Left lobe of liver (tissue), 2 donors: Measurements from ENCODE around the gene C1QA. TPM values are rescaled to one million over a fixed set of nuclear protein-coding genes. Genes with fewer than 3 reads are reported as not detected.
A peak's percentile ranks its signal among the peaks of the same experiment; 100 is the strongest.
"Not testable (repeated sequence)": the region's sequence is repeated elsewhere in the genome, so short reads cannot be mapped to it uniquely, and the experiment has no call there.

ENCODE experiments used
- ATAC-seq: fragments of 200-7000 bp; cut with Tn5 transposase; one replicate; pipeline ENCODE4 v1.9.1; 2020; ENCODE audit warnings: mild to moderate bottlenecking, moderate library complexity
- DNase-seq: peaks from one replicate; pipeline ENCODE4 v3.0.0-alpha.2; 2020; ENCODE audit warnings: low spot score
- total RNA-seq: library from RNA; stranded (reverse); gene quantifications from one replicate; pipeline ENCODE4 v1.2.1, GENCODE V29; 2021
- donor health status: DM: no; HTN: no; CAD: no; lungs with moderate emphysema.
- donor health status: DM: no; HTN: yes; CAD: no.

C1QA gene
- total RNA-seq, 1 donor from 2014 or later: 65.3 TPM

- ATAC-seq: no peak
- DNase-seq: no peak
Measured at GRCh38 chr1:22638476-22639234, 2.2 kb downstream of the C1QA start.

- no peak for ATAC-seq
- no peak for DNase-seq
Measured at GRCh38 chr1:22639286-22639685, 2.9 kb downstream of the C1QA start.

DNA sequence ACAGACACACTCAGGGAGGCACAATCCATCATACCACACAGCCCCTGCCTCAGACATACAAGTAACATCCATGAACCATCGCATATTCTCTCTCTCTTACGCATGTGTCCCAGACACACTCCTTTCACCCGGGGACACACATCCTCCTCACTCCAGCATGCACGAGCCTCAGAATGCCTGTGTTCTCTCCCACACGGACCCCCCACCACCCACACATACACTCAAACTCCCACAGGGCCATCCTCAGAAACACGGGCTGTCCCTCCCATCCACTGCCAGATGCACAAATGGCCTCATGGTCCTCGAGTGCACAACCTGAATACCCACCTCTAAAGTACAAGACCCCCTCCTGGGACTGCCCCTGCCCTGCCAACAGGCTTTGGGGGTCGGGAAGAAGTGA lies 4.8 kb downstream of the C1QA start:
- no peak for DNase-seq
- ATAC-seq: no peak

DNA sequence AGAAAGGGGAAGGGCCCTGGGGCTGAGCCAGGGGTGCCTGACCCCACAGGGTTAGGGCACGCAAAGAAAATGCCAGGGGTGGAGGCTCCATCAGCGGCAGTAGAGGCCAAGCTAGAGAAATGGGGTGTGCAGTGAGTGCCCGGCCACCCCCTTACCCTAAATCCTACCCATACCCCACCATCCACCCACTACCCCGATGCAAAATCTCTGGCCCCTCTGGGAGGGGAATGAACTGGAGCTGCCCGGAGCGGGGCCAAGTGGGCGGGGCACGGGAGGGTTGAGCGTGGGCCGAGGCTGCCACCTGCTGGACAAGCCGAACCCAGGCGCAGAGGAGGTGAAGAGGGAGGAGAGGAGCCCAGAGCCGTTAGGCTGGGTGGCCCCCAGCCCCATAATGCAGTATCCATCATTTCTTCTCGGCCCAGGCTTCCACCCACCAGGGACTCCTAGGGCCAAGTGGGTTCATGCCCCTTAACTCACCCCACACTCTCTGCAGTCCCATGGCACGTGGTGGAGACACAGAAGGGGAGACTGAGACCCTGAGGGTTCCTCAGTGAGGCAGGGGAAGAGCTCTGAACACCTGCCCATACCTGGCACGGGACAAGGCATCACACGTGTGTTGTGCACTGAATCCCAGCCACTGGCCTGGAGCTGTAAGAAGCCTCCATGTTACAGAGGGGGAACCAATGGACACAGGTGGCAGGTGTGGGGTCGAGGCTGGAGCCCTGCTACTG lies 5.6 kb downstream of the C1QA start:
- ATAC-seq (peak; percentile 94), DNase-seq (peak; percentile 83)

DNA sequence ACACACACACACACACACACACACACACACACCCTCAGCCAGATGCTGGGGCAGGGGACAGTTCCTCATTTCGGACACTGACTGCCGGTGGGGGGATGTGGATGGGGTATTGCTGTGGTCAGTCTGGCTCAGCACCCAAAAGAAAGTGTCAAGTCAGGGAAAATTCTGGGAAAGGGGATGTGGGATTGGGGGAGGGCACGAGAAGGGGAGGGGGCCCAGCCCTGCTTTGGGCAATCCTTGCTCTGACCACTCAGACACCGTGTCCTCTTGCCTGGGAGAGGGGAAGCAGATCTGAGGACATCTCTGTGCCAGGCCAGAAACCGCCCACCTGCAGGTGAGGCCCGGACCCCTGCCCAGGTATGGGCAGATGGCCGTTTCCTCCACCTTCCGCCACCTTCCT lies 7.0 kb downstream of the C1QA start, which contains the start of gene C1QC:
Gene C1QC (plus strand): TSS at position 253 of the 400 bp plus-strand sequence. CDS start 391 bp downstream, outside the sequence.
- ATAC-seq: peak; percentile 13
- no peak for DNase-seq

DNA sequence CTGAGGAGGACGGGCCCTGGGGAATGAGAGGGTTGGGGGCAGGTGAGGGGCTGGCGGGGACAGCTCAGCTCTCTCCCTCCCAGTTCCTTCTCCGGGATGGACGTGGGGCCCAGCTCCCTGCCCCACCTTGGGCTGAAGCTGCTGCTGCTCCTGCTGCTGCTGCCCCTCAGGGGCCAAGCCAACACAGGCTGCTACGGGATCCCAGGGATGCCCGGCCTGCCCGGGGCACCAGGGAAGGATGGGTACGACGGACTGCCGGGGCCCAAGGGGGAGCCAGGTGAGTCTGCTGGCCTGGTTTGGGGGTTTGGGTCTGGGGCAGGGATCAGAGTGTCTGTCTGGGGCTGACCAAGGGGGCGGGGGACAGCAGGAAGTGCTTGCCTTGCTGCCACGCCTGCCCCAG lies 7.5 kb downstream of the C1QA start:
- DNase-seq (no peak), ATAC-seq (no peak)

GRCh38 chr1:22645931-22646330 lies 9.5 kb downstream of the C1QA start:
- ATAC-seq (no peak), DNase-seq (no peak)

- ATAC-seq: no peak
- no peak for DNase-seq
Measured at GRCh38 chr1:22646384-22646783, 10.0 kb downstream of the C1QA start.

DNA sequence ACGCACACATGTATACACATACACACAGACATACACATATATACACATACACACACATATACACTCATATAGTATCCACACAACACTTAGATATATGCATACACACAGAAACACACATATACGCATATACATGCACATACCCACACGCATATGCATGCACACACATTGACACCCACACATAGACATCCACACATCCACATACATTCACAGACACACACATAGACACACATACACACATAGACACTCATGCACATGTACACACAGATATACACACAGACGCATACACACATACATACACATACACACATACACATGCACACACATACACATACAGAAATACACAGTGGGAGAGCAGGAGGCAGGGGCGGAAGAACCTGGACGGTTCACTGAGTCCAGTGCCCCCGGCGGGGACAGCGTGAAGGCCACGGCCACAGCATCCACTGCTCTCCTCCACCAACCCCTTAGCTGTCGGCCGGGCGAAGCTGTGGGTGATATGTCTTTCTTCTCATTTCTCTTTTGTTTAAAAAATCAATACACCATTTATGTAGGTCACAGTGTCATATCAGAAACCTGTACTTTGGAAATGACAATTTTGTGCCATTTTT lies 13.8 kb downstream of the C1QA start:
- DNase-seq (no peak), ATAC-seq (no peak)

- no peak for DNase-seq
- peak; percentile 39 for ATAC-seq
Measured at GRCh38 chr1:22651941-22652856, 15.8 kb downstream of the C1QA start.

- ATAC-seq: peak; percentile 60
- no peak for DNase-seq
Measured at GRCh38 chr1:22652881-22653316, 16.5 kb downstream of the C1QA start, which contains the start of gene C1QB. TSS of gene C1QB (plus strand) at chr1:22653236. CDS start at chr1:22659463, 6,227 bp downstream.

DNA sequence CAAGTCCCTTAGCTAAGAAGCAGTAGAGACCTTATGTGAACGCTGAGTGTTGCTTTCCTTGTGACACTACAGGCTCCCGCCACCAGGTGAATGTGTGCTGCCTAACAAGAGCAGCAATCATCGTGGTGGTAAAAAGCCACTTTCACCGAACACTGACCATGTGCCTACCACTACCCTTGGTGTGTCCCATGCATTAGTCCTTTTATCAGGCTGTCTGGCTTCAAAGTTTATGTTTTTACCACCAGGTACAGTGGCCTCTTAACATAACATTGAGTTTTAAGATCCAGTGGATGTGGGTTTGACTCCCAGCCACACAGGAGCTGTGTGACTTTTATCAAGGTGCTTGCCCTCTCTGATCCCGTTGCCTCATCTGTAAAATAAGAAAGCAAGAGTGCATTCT lies 18.3 kb downstream of the C1QA start:
- ATAC-seq (no peak), DNase-seq (no peak)

GRCh38 chr1:22658385-22659163 lies 22.1 kb downstream of the C1QA start:
- DNase-seq: no peak
- no peak for ATAC-seq

DNA sequence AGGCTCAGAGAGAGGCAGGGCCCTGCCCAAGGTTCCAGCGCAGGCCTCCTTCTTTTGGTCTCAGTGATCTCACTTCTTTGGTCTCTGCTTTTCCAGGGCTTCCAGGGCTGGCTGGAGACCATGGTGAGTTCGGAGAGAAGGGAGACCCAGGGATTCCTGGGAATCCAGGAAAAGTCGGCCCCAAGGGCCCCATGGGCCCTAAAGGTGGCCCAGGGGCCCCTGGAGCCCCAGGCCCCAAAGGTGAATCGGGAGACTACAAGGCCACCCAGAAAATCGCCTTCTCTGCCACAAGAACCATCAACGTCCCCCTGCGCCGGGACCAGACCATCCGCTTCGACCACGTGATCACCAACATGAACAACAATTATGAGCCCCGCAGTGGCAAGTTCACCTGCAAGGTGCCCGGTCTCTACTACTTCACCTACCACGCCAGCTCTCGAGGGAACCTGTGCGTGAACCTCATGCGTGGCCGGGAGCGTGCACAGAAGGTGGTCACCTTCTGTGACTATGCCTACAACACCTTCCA lies 24.4 kb downstream of the C1QA start:
- ATAC-seq: no peak
- no peak for DNase-seq

DNA sequence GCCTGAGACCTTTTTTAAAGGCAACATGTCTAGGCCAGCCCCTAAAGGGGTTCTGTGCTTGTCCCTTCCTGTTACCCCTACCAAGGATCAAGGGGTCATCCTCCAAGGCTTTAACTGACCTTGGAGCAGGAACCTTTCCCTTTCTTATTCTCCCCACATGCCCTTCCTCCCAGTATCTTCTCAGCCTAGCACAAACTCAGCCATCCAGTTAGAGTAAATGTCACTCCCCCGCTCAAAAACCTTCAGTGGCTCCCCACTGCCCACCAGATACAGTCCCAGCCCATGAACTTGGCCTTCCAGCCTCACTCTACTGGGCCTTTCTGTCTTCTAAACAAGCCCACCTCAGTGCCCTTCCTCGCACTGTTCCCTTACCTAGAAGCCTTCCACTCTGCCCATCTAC lies 25.5 kb downstream of the C1QA start:
- DNase-seq: no peak

GRCh38 chr1:22662318-22662717 lies 25.9 kb downstream of the C1QA start:
- no peak for DNase-seq
- peak; percentile 67 for ATAC-seq

More for the DNA sequence above, 25.5 kb downstream of the C1QA start:
- ATAC-seq: no peak

DNA sequence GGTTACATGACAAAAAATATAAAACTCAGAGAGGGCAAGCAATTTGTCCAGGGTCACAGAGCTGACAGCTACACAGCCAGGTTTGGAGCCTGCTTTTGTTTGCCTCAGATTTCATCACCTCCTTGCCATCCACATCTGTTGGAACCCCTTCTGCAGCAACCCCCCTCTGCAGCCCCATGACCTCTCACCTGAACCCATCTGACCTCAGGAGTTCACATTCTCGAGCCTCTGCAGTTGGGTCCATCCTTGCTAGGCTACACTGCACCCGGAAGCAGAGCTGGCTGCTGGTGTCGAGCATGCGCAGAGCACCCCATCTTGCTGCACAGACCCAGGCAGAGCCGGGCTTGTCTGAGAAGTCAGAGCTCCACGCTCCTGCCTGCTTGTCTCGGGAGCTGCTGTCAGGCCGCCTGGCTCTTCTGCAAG lies 26.6 kb downstream of the C1QA start:
- DNase-seq (no peak), ATAC-seq (no peak)

DNA sequence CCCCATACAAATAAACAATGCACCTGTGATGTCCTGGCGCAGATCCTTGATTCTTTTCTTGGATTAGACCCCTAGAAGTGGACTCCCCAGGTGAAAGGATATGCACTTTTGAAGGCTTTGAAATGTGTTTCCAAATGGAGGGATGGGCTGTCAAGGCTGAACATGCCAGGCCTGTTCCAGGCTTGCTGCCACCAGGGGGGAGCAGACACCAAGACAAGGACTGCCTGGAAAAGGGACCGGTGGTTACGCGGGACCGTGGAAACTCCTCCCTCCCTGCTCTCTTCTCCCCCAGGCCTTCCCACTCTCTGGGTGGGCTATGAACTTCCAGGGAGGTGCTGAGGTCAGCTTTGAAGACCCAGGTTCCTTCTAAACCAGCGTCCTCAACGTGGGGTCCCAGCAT lies 29.3 kb downstream of the C1QA start:
- ATAC-seq (no peak), DNase-seq (no peak)

DNA sequence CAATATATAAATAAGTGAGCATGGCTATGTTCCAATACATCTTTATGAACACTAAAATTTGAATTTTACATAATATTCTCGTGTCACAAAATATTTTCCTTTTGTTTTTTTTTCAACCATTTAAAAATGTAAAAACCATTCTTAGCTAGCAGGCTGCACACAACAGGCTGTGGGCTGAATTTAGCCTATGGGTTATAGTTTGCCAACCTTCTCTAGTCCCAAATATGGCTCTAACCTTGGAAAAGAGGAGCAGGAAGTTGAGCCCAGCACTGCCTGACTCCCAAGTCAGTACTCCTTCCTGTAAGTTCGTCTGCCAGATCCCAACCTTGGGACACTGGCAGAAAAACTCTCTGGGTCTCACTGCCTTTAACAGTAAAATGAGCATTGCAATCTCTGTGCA lies 30.0 kb downstream of the C1QA start:
- no peak for DNase-seq
- no peak for ATAC-seq

DNA sequence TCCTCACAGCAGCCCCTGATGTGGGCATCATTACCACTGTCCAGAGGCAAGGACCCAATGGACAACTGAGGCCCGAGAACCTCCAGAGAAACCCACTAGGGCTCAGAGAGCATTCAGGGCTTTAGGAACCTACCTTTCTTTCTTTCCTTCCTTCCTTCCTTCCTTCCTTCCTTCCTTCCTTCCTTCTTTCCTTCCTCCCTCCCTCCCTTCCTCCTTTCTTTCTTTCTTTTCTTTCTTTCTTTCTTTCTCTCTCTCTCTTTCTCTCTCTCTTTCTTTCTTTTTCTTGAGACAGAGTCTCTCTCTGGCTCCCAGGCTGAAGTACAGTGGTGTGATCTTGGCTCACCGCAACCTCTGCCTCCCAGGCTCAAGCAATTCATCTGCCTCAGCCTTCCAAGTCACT lies 32.4 kb downstream of the C1QA start:
- DNase-seq, ATAC-seq: not testable (repeated sequence)
